ENCODE measurements around the gene ADAT3. TPM values are rescaled to one million over a fixed set of nuclear protein-coding genes. Genes with fewer than 3 reads are reported as not detected.

Gene ADAT3
- total and polyA plus RNA-seq, 2 experiments from 2014 or later, result 2.4 to 11.0 TPM

DNA sequence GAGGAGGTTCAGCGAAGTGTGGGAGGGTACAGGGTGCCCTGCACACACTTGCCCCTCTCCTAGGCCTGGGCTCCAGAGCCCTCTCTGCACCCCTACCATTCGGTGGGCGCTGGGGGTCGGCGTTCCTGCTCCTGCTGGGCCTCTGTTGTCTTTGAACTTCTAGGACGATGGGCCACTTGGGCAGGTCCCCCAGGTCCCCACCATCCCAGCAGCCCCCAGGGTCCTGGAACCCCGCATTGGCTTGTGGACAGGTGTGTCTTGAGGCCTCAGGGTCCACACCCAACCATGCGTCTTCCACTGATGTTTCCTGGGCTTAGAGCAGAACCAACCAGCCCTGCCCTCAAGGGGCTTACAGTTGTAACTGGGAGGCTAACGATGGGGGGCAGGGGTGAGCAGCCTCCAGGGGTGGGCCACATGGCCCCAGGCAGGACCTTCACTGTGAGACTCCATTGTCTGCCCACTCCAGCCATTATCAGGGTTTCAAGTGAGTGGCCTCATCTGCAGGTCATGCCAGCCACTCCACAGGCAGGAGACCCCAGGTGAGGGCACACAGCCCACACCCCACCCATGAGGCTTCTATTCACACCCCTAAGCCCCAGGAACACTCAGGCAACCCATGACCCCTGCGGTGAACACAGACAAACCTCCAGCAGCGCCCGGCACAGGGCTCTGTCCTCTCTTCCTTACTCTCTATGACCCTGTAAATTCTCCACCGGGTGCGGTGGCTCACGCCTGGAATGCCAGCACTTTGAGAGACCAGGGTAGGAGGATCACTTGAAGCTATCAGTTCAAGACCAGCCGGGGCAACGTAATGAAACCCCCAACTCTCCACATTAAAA lies 39.8 kb upstream of the ADAT3 start:
- Histone ChIP-seq H3K27ac (peak overlapping the region; percentile 90), H3K9me3 (ENCODE audit: low read depth) (no peaks in the 10 kb centered on the region), H3K4me2 (peak overlapping the region; percentile 99), H3K9me2 (replicated peaks; ENCODE audit: insufficient read depth) (no peaks in the 10 kb centered on the region), H3K27me3 (no peaks in the 10 kb centered on the region), H4K20me1 (ENCODE audit: insufficient read depth, poor library complexity, severe bottlenecking) (peaks cover 22% of the 10 kb centered on the region), H3K79me2 (peaks cover 32% of the 10 kb centered on the region), H3K4me1 (ENCODE audit: insufficient read depth) (peaks cover 23% of the 10 kb centered on the region), H3K4me3 (no peak overlapping the region), H2AFZ (peak overlapping the region; percentile 97), H3K36me3 (replicated peaks; ENCODE audit: insufficient read depth, low read depth) (no peaks in the 10 kb centered on the region)
- WGBS (ENCODE audit: low lambda C conversion rate, missing lambda C conversion rate), result 83% methylated on average over 17 of the region's 17 CpGs
- TF ChIP-seq EZH2 (IDR thresholded peaks at IDR 0.05; ENCODE audit: borderline replicate concordance) (no peak), CTCF (IDR thresholded peaks at IDR 0.05; ENCODE audit: poor library complexity) (no peak), EZH2phosphoT487 (IDR thresholded peaks at IDR 0.05; ENCODE audit: low read depth, severe bottlenecking, unreplicated experiment) (no peak)
- DNase-seq (ENCODE audit: low spot score), result no peak

GRCh38 chr19:1866693-1867348 lies 38.4 kb upstream of the ADAT3 start:
- Histone ChIP-seq H4K20me1 (ENCODE audit: insufficient read depth, poor library complexity, severe bottlenecking) (peaks cover 8% of the 10 kb centered on the region), H3K9me3 (ENCODE audit: low read depth) (no peaks in the 10 kb centered on the region), H2AFZ (no peak overlapping the region), H3K4me1 (ENCODE audit: insufficient read depth) (peaks cover 9% of the 10 kb centered on the region), H3K4me2 (no peak overlapping the region), H3K36me3 (replicated peaks; ENCODE audit: insufficient read depth, low read depth) (no peaks in the 10 kb centered on the region), H3K9me2 (replicated peaks; ENCODE audit: insufficient read depth) (no peaks in the 10 kb centered on the region), H3K4me3 (no peak overlapping the region), H3K27ac (no peak overlapping the region), H3K79me2 (peaks cover 32% of the 10 kb centered on the region), H3K27me3 (no peaks in the 10 kb centered on the region)
- TF ChIP-seq EZH2 (IDR thresholded peaks at IDR 0.05; ENCODE audit: borderline replicate concordance) (no peak), EZH2phosphoT487 (IDR thresholded peaks at IDR 0.05; ENCODE audit: low read depth, severe bottlenecking, unreplicated experiment) (no peak), CTCF (IDR thresholded peaks at IDR 0.05; ENCODE audit: poor library complexity) (no peak)
- DNase-seq (ENCODE audit: low spot score), result no peak
- 91% methylated on average over 8 of the region's 8 CpGs for WGBS (ENCODE audit: low lambda C conversion rate, missing lambda C conversion rate)

GRCh38 chr19:1867349-1867724 lies 37.9 kb upstream of the ADAT3 start:
- no peak for TF ChIP-seq EZH2phosphoT487 (IDR thresholded peaks at IDR 0.05; ENCODE audit: low read depth, severe bottlenecking, unreplicated experiment)
- TF ChIP-seq EZH2 (IDR thresholded peaks at IDR 0.05; ENCODE audit: borderline replicate concordance), result no peak
- TF ChIP-seq CTCF (IDR thresholded peaks at IDR 0.05; ENCODE audit: poor library complexity), result no peak
- WGBS (ENCODE audit: low lambda C conversion rate, missing lambda C conversion rate), result 95% methylated on average over 9 of the region's 9 CpGs
- no peaks in the 10 kb centered on the region for H3K9me2 ChIP-seq (replicated peaks; ENCODE audit: insufficient read depth)
- H3K27me3 ChIP-seq, result no peaks in the 10 kb centered on the region
- DNase-seq (ENCODE audit: low spot score), result no peak
- H2AFZ ChIP-seq, result no peak overlapping the region
- no peaks in the 10 kb centered on the region for H3K36me3 ChIP-seq (replicated peaks; ENCODE audit: insufficient read depth, low read depth)
- peaks cover 2% of the 10 kb centered on the region for H4K20me1 ChIP-seq (ENCODE audit: insufficient read depth, poor library complexity, severe bottlenecking)
- no peak overlapping the region for H3K27ac ChIP-seq
- H3K4me2 ChIP-seq, result no peak overlapping the region
- H3K9me3 ChIP-seq (ENCODE audit: low read depth), result no peaks in the 10 kb centered on the region
- peaks cover 4% of the 10 kb centered on the region for H3K4me1 ChIP-seq (ENCODE audit: insufficient read depth)
- no peak overlapping the region for H3K4me3 ChIP-seq
- H3K79me2 ChIP-seq, result peaks cover 32% of the 10 kb centered on the region
